ENCODE data around the gene RGMA.

The RGMA gene

DNA sequence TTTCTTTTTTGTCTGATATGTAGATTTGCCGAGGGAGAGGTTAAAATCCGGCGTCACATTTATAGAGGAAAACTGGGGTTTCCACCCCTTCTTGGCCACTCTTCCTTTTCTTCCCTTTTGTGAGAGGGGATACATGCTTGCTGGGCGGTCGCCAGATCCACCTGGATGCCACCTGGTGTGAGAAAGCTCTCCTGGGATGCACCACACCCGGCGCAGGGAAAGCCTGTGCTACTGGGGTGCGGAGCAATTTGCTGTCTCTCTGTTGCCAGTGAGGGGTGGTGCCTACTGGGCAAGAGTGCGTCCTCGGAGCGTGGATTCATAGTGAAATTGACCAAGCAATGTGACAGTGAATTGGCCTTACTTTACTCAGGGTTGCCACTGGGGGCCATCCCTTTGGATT lies 2.5 kb upstream of the RGMA start:
- DNase-seq (ENCODE audit: low spot score): no peak

- no peak for DNase-seq (ENCODE audit: low spot score)
Observed at GRCh38 chr15:93089727-93090305, 805 bp upstream of the RGMA start.

GRCh38 chr15:93088200-93088980 lies 621 bp downstream of the RGMA start:
- peak; percentile 41 for DNase-seq (ENCODE audit: low spot score)

GRCh38 chr15:93087825-93088199 lies 1.2 kb downstream of the RGMA start:
- DNase-seq (ENCODE audit: low spot score): peak; percentile 70

GRCh38 chr15:93086791-93087190 lies 2.2 kb downstream of the RGMA start:
- DNase-seq (ENCODE audit: low spot score): no peak

GRCh38 chr15:93085692-93086091 lies 3.3 kb downstream of the RGMA start:
- no peak for DNase-seq (ENCODE audit: low spot score)

DNA sequence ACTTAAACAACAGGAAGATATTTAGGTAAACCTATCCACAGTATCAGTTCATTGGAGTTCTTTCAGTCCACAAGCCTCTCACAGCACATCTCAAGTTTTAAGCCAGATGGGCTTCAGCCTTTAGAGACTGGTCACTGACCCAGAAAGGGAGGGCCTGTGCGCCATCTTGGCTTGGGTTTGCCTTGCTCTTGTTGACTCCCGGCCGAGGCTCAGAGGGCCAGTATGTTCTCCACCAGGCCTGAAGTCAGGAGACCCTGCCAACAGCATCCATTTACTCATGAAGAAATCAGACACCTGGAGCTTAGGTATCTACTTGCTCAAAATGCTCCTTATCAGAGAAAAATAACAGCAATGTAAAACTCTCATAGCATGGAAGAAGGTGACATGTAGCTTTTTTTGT lies 6.2 kb downstream of the RGMA start:
- no peak for DNase-seq (ENCODE audit: low spot score)

DNA sequence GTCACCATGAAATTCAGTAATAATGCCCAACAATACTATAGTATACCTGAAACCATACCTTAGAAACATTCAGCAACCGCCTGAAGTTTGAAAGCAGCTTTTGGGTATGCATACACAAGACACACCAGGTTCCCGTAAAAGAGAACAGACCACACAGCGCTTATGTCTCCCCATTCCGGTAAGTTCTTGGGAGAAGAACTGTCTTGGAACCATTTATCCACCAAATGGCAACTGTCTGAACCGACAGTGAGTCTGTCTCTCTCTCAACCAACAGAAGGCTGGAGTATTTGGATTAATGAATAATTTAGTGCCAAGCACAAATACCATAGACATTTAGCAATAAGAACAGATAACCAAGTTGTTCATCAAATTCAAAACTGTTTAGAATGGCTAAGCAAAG lies 7.6 kb downstream of the RGMA start:
- DNase-seq (ENCODE audit: low spot score): no peak

GRCh38 chr15:93080451-93080850 lies 8.6 kb downstream of the RGMA start:
- DNase-seq (ENCODE audit: low spot score): no peak

DNA sequence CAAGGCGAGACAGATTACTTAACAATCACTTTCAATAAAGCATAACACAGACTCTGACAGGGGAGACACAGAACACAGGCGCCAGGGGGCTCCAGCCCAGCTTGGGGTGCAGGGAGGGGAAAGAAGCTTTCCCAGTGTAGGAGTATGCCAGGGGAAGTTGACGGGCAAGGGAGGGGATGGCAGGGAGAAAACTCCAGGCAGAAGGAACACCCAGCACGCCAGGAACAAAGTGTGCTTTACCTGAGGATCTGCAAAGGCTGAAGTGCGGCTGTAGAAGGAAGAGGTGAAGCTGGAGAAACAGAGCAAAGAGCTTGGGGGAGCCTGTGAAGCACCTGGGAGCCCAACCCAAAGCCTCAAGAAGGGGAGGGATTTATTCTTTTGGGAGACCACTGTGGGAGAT lies 12.1 kb downstream of the RGMA start:
- no peak for DNase-seq (ENCODE audit: low spot score)

DNA sequence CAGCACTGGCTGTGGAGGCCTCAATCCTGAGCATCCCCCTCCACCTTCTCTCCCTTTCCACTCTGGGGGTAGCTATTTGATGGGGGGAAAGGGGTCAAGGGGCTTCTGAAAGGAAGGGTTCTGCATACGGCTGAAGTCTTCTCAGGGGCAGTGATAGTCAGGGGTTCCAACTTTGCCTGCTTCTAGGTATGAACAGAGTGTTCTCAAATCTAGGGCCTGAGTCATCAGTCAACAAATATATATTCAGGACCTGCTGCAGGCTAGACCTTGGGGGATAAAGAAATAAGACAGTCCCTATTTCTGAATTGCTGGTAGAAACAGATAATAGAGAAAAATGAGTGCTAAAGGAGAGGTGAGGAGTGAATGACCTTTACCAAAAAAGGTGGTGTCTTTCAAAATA lies 12.8 kb downstream of the RGMA start:
- no peak for DNase-seq (ENCODE audit: low spot score)

DNA sequence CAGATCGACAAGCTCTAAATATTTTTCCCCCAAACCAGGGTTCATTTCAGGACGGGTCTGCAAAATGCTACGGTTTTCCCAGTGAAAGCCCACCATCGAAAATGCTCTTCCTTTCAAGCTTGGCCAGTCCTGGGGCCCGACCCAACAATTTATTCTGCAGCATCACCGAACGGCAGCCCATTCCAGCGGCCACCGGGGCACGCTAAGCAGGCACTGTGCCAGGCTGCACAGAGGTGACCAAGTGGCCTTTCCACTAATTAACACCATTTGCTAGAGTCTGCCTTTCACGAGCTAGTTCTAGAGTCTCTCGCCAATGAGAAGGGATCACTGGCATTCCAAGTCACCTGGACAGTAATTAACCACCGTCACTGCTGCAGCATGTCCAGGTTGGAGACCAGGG lies 14.4 kb downstream of the RGMA start:
- no peak for DNase-seq (ENCODE audit: low spot score)

- no peak for DNase-seq (ENCODE audit: low spot score)
Observed at GRCh38 chr15:93073465-93073952, 15.5 kb downstream of the RGMA start.

- no peak for DNase-seq (ENCODE audit: low spot score)
Observed at GRCh38 chr15:93072411-93073394, 16.3 kb downstream of the RGMA start.

DNA sequence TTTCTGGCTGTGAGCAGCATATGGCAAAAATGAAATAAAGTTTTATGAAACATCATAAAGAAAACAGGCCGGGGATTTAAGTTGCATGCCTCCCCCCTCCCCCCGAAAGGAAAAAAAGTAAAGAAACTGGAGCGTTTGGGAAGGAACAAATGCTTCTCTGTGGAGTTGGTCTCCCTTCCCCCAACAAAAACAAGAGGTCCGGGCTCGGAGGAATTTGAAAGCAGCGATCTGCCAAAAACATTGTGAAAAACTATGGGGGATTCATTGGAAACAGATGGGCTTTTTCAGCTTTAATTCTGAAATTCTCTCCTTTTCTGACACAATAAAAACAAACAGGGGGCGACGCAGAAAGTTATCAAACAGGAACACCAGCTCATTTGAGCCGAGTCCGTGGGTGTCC lies 17.0 kb downstream of the RGMA start:
- no peak for DNase-seq (ENCODE audit: low spot score)

GRCh38 chr15:93071469-93071936 lies 17.5 kb downstream of the RGMA start:
- DNase-seq (ENCODE audit: low spot score): no peak

DNA sequence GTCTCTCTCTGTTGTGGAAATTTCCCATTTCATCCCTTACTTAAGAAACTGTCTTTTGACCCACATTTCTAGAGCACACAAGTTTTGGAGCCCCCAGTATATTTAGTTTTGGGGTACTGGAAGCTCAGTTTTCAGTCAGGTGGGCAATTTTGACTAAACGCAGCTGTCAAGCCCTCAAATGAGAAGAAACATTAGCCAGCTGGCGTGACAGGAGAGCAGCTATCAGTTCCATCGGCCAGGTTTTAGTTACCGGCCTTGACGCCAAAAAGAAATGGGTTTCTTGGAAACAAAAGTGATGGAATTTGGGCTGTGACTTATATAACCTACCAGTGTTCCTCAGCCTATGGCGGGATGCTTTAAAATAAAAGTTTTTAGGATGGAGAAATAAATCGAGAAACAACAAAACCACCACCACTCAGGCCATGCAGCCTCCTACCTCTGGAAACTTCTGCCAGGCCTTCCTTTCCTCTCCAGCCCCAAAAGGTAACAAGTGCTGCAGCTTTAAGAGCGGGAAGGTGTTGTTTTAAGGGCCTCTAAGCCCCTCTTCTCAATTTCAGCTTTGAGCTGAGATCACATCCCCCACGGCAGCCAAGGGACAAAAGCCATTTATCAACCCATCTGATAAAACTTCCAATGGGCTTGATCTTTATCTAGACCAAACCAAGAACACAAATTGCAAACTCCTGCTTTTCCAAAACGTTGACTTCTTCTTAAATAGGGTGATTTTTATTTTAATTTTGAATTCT lies 18.3 kb downstream of the RGMA start:
- no peak for DNase-seq (ENCODE audit: low spot score)

DNA sequence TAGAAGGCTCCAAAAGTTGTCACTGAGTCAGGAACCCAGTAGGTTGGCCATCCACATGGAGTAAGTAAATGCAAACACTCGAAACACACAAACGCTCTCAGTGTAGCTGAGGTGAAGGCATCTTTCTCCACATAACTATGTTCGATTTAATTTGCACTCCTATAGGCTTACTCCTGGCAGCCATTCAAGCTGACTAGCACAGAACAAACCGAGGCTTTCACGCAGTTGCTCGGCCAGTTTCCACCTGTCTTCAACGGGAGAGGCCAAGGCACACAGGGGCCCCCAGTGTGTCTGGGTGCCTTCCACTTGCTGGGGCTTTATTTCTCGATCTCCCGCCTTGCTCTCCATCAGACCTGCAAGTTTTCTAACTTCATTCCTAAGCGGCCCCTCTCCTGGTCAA lies 18.9 kb downstream of the RGMA start:
- no peak for DNase-seq (ENCODE audit: low spot score)

DNA sequence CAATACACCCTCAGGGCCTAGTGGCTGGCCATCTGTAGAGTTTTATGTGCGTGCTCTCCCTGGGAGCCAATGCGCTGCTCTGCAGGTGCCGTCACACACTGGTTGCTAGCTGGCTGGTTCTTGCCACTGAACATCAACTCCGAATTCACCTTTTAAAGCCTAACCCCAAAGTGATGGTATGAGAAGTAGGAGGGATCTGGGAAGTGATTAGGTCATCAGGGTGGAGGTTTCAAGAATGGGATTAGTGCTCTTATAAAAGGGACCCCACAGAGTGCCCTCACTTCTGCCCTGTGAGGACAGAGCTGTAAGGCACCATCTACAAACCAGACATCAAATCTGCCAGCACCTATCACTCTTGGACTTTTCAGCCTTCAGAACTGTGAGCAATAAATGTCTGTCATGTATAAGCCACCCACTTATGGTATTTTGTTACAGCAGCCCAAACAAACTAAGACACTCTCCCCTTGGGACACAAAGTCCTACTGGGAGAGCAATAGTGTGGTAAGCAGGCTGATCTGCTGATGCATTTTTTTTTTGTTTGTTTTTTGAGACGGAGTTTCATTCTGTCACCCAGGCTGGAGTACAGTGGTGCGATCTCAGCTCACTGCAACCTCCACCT lies 20.3 kb downstream of the RGMA start:
- DNase-seq (ENCODE audit: low spot score): no peak

- DNase-seq (ENCODE audit: low spot score): no peak
Observed at GRCh38 chr15:93067649-93068085, 21.3 kb downstream of the RGMA start.
